ENCODE measurements around the gene BRD7. TPM values are rescaled to one million over a fixed set of nuclear protein-coding genes. Genes with fewer than 3 reads are reported as not detected.

The BRD7 gene
- total and polyA plus RNA-seq, 2 of the 13 experiments (the other 11 are each of a cell fraction or from before 2014, with no cell fraction given), result 82.3 to 149 TPM

DNA sequence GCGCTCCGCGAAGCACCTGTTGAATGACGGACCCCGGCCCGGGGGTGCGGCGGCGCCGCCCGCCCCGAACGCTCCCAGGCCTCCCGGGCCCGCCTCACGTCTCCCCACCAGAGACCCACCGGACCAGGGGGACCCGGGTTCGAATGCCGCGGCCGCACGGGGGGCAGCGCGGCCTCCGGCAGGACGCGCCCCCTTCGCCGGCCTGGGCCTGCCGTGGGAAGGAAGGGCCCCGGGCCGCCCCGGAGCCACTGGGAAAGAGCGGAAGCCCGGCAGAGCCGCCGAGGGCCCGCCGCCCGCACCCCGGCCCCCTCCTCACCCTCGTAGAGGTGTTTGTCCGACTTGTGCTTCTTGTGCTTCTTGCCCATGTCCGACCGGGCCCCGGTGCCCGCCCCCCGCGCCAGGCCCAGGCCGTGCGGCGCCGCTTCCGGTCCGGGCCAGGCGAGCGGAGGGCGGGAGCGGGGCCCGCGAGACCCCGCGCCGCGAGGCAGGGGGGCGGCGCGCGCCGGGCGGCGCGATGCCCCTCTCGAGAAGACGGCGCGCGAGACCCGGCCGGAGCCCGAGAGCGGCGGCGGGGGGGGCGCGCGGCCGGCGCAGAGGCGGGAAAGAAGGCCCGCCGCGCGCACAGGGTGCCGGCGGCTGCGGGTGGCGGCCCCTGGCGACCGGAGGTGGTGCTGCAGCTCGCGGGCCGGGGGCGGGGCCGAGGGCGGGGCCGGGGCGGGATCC, at the start of gene BRD7 (continued):
- TF ChIP-seq SALL1 (CRISPR knock-in tag; IDR thresholded peaks at IDR 0.05), result peak; percentile 18
- peak; percentile 55 for TF ChIP-seq GABPA (IDR thresholded peaks at IDR 0.05; ENCODE audit: low read depth, low read length)
- TF ChIP-seq GABPA (CRISPR knock-in tag; IDR thresholded peaks at IDR 0.05; ENCODE audit: low read depth), result no peak
- TF ChIP-seq, protein P1, sequence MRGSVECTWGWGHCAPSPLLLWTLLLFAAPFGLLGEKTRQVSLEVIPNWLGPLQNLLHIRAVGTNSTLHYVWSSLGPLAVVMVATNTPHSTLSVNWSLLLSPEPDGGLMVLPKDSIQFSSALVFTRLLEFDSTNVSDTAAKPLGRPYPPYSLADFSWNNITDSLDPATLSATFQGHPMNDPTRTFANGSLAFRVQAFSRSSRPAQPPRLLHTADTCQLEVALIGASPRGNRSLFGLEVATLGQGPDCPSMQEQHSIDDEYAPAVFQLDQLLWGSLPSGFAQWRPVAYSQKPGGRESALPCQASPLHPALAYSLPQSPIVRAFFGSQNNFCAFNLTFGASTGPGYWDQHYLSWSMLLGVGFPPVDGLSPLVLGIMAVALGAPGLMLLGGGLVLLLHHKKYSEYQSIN (CRISPR knock-in tag; IDR thresholded peaks at IDR 0.05; ENCODE audit: borderline replicate concordance), result no peak
- TF ChIP-seq, protein P2, sequence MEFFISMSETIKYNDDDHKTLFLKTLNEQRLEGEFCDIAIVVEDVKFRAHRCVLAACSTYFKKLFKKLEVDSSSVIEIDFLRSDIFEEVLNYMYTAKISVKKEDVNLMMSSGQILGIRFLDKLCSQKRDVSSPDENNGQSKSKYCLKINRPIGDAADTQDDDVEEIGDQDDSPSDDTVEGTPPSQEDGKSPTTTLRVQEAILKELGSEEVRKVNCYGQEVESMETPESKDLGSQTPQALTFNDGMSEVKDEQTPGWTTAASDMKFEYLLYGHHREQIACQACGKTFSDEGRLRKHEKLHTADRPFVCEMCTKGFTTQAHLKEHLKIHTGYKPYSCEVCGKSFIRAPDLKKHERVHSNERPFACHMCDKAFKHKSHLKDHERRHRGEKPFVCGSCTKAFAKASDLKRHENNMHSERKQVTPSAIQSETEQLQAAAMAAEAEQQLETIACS (CRISPR knock-in tag; IDR thresholded peaks at IDR 0.05), result peak; percentile 56
- TF ChIP-seq ZNF678 (CRISPR knock-in tag; IDR thresholded peaks at IDR 0.05), result no peak
- peak; percentile 66 for TF ChIP-seq THAP11 (CRISPR knock-in tag; IDR thresholded peaks at IDR 0.05)
- peak; percentile 80 for TF ChIP-seq CHD2 (IDR thresholded peaks at IDR 0.05; ENCODE audit: low read depth, low read length)
- TF ChIP-seq, protein P3, sequence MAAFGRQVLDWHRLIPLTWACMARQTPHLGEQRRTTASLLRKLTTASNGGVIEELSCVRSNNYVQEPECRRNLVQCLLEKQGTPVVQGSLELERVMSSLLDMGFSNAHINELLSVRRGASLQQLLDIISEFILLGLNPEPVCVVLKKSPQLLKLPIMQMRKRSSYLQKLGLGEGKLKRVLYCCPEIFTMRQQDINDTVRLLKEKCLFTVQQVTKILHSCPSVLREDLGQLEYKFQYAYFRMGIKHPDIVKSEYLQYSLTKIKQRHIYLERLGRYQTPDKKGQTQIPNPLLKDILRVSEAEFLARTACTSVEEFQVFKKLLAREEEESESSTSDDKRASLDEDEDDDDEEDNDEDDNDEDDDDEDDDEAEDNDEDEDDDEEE (CRISPR knock-in tag; IDR thresholded peaks at IDR 0.05), result 0 out of 2 replicates have a peak, but pooled peaks have one; percentile 62
- TF ChIP-seq, protein P4, sequence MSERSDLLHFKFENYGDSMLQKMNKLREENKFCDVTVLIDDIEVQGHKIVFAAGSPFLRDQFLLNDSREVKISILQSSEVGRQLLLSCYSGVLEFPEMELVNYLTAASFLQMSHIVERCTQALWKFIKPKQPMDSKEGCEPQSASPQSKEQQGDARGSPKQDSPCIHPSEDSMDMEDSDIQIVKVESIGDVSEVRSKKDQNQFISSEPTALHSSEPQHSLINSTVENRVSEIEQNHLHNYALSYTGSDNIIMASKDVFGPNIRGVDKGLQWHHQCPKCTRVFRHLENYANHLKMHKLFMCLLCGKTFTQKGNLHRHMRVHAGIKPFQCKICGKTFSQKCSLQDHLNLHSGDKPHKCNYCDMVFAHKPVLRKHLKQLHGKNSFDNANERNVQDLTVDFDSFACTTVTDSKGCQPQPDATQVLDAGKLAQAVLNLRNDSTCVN (CRISPR knock-in tag; IDR thresholded peaks at IDR 0.05; ENCODE audit: borderline replicate concordance), result no peak
- TF ChIP-seq, protein P5, sequence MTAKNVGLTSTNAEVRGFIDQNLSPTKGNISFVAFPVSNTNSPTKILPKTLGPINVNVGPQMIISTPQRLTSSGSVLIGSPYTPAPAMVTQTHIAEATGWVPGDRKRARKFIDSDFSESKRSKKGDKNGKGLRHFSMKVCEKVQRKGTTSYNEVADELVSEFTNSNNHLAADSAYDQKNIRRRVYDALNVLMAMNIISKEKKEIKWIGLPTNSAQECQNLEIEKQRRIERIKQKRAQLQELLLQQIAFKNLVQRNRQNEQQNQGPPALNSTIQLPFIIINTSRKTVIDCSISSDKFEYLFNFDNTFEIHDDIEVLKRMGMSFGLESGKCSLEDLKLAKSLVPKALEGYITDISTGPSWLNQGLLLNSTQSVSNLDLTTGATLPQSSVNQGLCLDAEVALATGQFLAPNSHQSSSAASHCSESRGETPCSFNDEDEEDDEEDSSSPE (CRISPR knock-in tag; IDR thresholded peaks at IDR 0.05), result peak; percentile 49; the same call in 1 of the 2 replicates
- no peak for TF ChIP-seq RARA (CRISPR knock-in tag; IDR thresholded peaks at IDR 0.05)
- TF ChIP-seq, protein P6, sequence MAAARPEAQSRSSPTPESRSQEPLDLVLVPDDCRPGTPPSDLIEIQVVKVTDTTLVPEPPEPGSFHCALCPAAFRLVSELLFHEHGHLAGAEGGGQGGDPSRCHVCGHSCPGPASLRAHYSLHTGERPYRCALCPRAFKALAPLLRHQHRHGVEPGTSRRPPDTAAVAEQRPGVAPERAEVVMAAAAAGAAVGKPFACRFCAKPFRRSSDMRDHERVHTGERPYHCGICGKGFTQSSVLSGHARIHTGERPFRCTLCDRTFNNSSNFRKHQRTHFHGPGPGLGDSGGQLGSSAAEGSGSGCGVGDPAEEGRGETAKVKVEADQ (CRISPR knock-in tag; IDR thresholded peaks at IDR 0.05; ENCODE audit: borderline replicate concordance), result peak; percentile 12; the same call in 1 of the 2 replicates
- TF ChIP-seq MXI1 (IDR thresholded peaks at IDR 0.05; ENCODE audit: borderline replicate concordance, low read depth, low read length), result 0 out of 3 replicates have a peak, but pooled peaks have one; percentile 16
- TF ChIP-seq POLR2G (IDR thresholded peaks at IDR 0.05; ENCODE audit: low read depth, low read length), result 0 out of 2 replicates have a peak, but pooled peaks have one; percentile 34
- TF ChIP-seq KAT7 (CRISPR knock-in tag; IDR thresholded peaks at IDR 0.05; ENCODE audit: borderline replicate concordance), result 0 out of 2 replicates have a peak, but pooled peaks have one; percentile 51
- 0 out of 2 replicates have a peak, but pooled peaks have one; percentile 55 for TF ChIP-seq ZNF230 (CRISPR knock-in tag; IDR thresholded peaks at IDR 0.05)
- TF ChIP-seq KDM5A (IDR thresholded peaks at IDR 0.05; ENCODE audit: borderline replicate concordance, low read length), result peak; percentile 65; the same call in 1 of the 2 replicates
- no peak for TF ChIP-seq TBX2 (CRISPR knock-in tag; IDR thresholded peaks at IDR 0.05; ENCODE audit: borderline replicate concordance)
- peak; percentile 14; the same call in 1 of the 2 replicates for TF ChIP-seq ELF3 (CRISPR knock-in tag; IDR thresholded peaks at IDR 0.05)
- TF ChIP-seq ZNF709 (CRISPR knock-in tag; IDR thresholded peaks at IDR 0.05), result peak; percentile 50; the same call in 1 of the 2 replicates
- TF ChIP-seq ARNT (IDR thresholded peaks at IDR 0.05), result no peak
- TF ChIP-seq ZNF547 (CRISPR knock-in tag; IDR thresholded peaks at IDR 0.05), result peak; percentile 61; the same call in 1 of the 2 replicates
- 0 out of 2 replicates have a peak, but pooled peaks have one; percentile 15 for TF ChIP-seq NFKB2 (CRISPR knock-in tag; IDR thresholded peaks at IDR 0.05; ENCODE audit: borderline replicate concordance)

All from HepG2 (cell line).